SU-DHL-6 (cell line): Measurements from ENCODE around the gene TMEM178B.

Experiments used
- H2AFZ ChIP-seq: fragments of 200-600 bp; sonication (generic); 2 replicates; pipeline ENCODE4 v1.6.1; 2014; ENCODE audit warnings: low read depth, mild to moderate bottlenecking, moderate library complexity, mixed read lengths, antibody characterized with exemption, low read length; ENCODE audit not compliant: severe bottlenecking
- H3F3A ChIP-seq: fragments of 200-600 bp; shearing (Covaris generic); 2 replicates; pipeline ENCODE4 v1.6.0; 2016; ENCODE audit warnings: antibody characterized with exemption, mild to moderate bottlenecking; ENCODE audit not compliant: insufficient read depth
- H3K27ac ChIP-seq: fragments of 200-600 bp; sonication (generic); 2 replicates; pipeline ENCODE4 v1.5.1; 2016; ENCODE audit warnings: low read depth, mild to moderate bottlenecking, low read length, moderate library complexity, mixed read lengths
- H3K27me3 ChIP-seq: fragments of 200-600 bp; sonication (generic), shearing (Covaris generic); 2 replicates; pipeline ENCODE4 v1.6.0; 2014; ENCODE audit warnings: mild to moderate bottlenecking, low read length
- H3K36me3 ChIP-seq: fragments of 200-600 bp; sonication (generic); 2 replicates; pipeline ENCODE4 v1.6.1; 2014; ENCODE audit warnings: mild to moderate bottlenecking, low read length, mixed read lengths
- H3K4me2 ChIP-seq: fragments of 300-600, 200-600 bp; shearing (Covaris generic), sonication (generic); 2 replicates; pipeline ENCODE4 v1.6.0; 2014; ENCODE audit warnings: low read length, low read depth, mild to moderate bottlenecking; ENCODE audit not compliant: poor library complexity, severe bottlenecking
- H3K4me3 ChIP-seq: fragments of 200-600 bp; sonication (generic); 2 replicates; pipeline ENCODE4 v1.5.1; 2014; ENCODE audit warnings: antibody characterized with exemption, low read length, mild to moderate bottlenecking, mixed read lengths; ENCODE audit not compliant: insufficient read depth, poor library complexity, severe bottlenecking
- H3K79me2 ChIP-seq: fragments of 200-600 bp; sonication (generic); 2 replicates; pipeline ENCODE4 v1.6.1; 2014; ENCODE audit warnings: mild to moderate bottlenecking, low read length, moderate library complexity; ENCODE audit not compliant: insufficient read depth
- H3K9ac ChIP-seq: fragments of 200-600 bp; sonication (generic); 2 replicates; pipeline ENCODE4 v1.7.0; 2014; ENCODE audit warnings: mild to moderate bottlenecking, low read length
- H3K9me2 ChIP-seq: fragments of 200-600 bp; sonication (generic); replicated peaks from 2 replicates; pipeline ENCODE4 v1.6.1; 2014; ENCODE audit warnings: low read length; ENCODE audit not compliant: insufficient read depth
- H3K9me3 ChIP-seq: fragments of 200-600 bp; sonication (generic); 2 replicates; pipeline ENCODE4 v1.6.1; 2014; ENCODE audit warnings: low read length, mixed read lengths; ENCODE audit not compliant: insufficient read depth
- H4K20me1 ChIP-seq: fragments of 200-600 bp; sonication (generic); 2 replicates; pipeline ENCODE4 v1.6.1; 2014; ENCODE audit warnings: low read depth, mild to moderate bottlenecking, antibody characterized with exemption, low read length, moderate library complexity, mixed read lengths
- EZH2phosphoT487 ChIP-seq: fragments of 200-600 bp; sonication (generic), shearing (Covaris generic); conservative IDR thresholded peaks from 2 replicates; pipeline ENCODE4 v1.6.1; 2018; ENCODE audit warnings: mild to moderate bottlenecking, antibody characterized with exemption, low read length, moderate library complexity, mixed read lengths
- TF ChIP-seq, protein P1 (sequence below): fragments of 200-600 bp; sonication (generic); IDR thresholded peaks from one replicate; pipeline ENCODE4 v1.5.1; 2017; ENCODE audit warnings: antibody characterized with exemption, mild to moderate bottlenecking, low read length, moderate library complexity; ENCODE audit not compliant: insufficient read depth, poor library complexity, severe bottlenecking

TMEM178B gene

DNA sequence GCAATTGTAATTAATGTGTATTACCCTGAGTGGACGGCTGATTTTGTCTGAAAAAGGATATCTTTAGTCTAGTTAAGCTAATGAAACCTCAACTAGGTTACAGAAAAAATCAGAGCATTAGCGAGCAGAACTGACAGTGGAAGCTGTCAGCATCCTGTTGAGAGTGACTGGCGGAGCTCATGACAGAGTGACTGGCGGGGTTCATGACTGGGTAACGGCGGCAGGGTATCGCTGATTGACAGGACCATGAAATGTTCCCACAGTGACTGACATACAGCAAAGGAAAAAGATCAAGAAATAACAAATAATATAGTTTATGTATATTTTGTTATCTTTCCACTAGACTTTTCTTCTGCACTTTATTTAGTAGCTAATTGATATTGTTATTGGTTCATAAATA lies 274.9 kb downstream of the TMEM178B start:
- no peaks in the 10 kb centered on the region for H3K79me2 ChIP-seq
- H3K36me3 ChIP-seq, result no peaks in the 10 kb centered on the region
- no peak overlapping the region for H3K27ac ChIP-seq
- no peaks in the 10 kb centered on the region for H3K27me3 ChIP-seq
- TF ChIP-seq EZH2phosphoT487, result no peak
- TF ChIP-seq, protein P1, sequence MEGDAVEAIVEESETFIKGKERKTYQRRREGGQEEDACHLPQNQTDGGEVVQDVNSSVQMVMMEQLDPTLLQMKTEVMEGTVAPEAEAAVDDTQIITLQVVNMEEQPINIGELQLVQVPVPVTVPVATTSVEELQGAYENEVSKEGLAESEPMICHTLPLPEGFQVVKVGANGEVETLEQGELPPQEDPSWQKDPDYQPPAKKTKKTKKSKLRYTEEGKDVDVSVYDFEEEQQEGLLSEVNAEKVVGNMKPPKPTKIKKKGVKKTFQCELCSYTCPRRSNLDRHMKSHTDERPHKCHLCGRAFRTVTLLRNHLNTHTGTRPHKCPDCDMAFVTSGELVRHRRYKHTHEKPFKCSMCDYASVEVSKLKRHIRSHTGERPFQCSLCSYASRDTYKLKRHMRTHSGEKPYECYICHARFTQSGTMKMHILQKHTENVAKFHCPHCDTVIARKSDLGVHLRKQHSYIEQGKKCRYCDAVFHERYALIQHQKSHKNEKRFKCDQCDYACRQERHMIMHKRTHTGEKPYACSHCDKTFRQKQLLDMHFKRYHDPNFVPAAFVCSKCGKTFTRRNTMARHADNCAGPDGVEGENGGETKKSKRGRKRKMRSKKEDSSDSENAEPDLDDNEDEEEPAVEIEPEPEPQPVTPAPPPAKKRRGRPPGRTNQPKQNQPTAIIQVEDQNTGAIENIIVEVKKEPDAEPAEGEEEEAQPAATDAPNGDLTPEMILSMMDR, result no peak
- H3K9ac ChIP-seq, result no peak overlapping the region
- no peaks in the 10 kb centered on the region for H3F3A ChIP-seq
- H3K4me2 ChIP-seq, result no peak overlapping the region
- no peaks in the 10 kb centered on the region for H3K9me3 ChIP-seq
- H3K4me3 ChIP-seq, result no peak overlapping the region
- H4K20me1 ChIP-seq, result no peaks in the 10 kb centered on the region
- H2AFZ ChIP-seq, result no peak overlapping the region
- H3K9me2 ChIP-seq, result no peaks in the 10 kb centered on the region

DNA sequence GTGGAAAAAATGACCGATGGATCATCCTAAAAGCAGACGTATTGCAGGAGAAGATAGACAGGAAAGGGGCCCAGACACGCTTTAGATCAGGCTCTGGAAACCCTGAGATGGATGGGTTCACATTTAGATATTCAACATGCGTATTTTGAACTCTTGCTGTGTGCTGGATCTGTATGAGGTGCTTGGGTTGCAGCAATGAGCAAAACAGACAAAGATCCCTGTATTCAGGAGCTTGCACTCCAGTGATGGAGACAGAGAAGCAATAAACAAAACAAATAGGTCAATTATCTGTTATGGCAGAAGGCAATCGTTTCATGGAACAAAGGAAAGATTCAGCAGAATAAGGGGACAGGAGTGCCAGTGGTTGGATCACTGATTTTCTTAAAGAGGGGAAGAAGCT lies 275.5 kb downstream of the TMEM178B start:
- Histone ChIP-seq H3K4me2 (no peak overlapping the region), H3F3A (no peaks in the 10 kb centered on the region), H2AFZ (no peak overlapping the region), H4K20me1 (no peaks in the 10 kb centered on the region), H3K27ac (no peak overlapping the region), H3K36me3 (no peaks in the 10 kb centered on the region), H3K79me2 (no peaks in the 10 kb centered on the region), H3K9me2 (no peaks in the 10 kb centered on the region), H3K27me3 (no peaks in the 10 kb centered on the region), H3K9ac (no peak overlapping the region), H3K9me3 (no peaks in the 10 kb centered on the region), H3K4me3 (no peak overlapping the region)
- TF ChIP-seq, protein P1, result no peak

DNA sequence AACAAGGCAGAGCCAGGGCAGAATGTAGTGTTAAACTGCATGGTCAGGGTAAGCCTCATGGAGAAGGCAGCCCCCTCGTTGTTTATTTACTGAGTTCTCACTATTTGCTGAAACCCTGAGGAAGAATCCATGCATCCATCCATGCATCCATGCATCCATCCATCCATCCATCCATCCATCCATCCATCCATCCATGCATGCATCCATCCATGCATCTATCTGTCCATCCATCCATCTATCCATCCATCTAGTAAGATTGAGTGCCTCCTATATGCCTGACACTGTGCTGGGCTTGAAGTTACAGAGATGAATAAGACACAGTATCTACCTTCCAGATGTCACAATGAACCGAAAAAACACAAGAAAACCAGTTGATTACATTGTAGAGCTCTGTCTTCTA lies 275.9 kb downstream of the TMEM178B start:
- Histone ChIP-seq H3K9me3 (no peaks in the 10 kb centered on the region), H4K20me1 (no peaks in the 10 kb centered on the region), H3K9me2 (no peaks in the 10 kb centered on the region), H2AFZ (no peak overlapping the region), H3F3A (no peaks in the 10 kb centered on the region), H3K4me2 (no peak overlapping the region), H3K27me3 (no peaks in the 10 kb centered on the region), H3K27ac (no peak overlapping the region), H3K9ac (no peak overlapping the region), H3K4me3 (no peak overlapping the region), H3K36me3 (no peaks in the 10 kb centered on the region), H3K79me2 (no peaks in the 10 kb centered on the region)
- TF ChIP-seq, protein P1, result no peak
- no peak for TF ChIP-seq EZH2phosphoT487

DNA sequence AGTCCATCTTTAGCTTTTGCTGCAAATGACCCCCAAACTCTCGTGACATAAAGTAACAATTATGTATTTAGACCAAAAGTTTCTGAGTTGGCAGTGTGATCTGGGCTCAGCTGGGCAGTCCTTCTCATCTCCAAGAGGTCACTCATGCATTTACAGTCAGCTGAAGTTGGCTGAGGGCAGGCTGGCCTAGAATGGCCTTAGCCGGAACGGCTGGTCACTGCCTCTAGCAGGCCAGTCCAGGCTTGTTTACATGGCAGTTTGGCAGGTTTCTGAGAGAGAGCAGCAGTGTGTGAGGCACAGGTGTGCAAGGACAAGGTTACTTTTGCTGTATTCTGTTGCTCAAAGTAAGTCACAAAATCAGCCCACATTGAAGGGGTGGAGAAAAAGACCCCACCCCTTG lies 277.3 kb downstream of the TMEM178B start:
- no peaks in the 10 kb centered on the region for H3K36me3 ChIP-seq
- H3K4me3 ChIP-seq, result no peak overlapping the region
- H4K20me1 ChIP-seq, result no peaks in the 10 kb centered on the region
- H3K9me2 ChIP-seq, result no peaks in the 10 kb centered on the region
- H3K4me2 ChIP-seq, result no peak overlapping the region
- TF ChIP-seq, protein P1, result no peak
- no peak for TF ChIP-seq EZH2phosphoT487
- H3F3A ChIP-seq, result no peaks in the 10 kb centered on the region
- no peaks in the 10 kb centered on the region for H3K9me3 ChIP-seq
- H3K9ac ChIP-seq, result no peak overlapping the region
- no peaks in the 10 kb centered on the region for H3K27me3 ChIP-seq
- H2AFZ ChIP-seq, result no peak overlapping the region
- no peaks in the 10 kb centered on the region for H3K79me2 ChIP-seq
- no peak overlapping the region for H3K27ac ChIP-seq
